IMR-90 (cell line): Measurements from ENCODE around the gene PDZK1. TPM values are rescaled to one million over a fixed set of nuclear protein-coding genes. Genes with fewer than 3 reads are reported as not detected.

ENCODE experiments used
- ATAC-seq: fragments of 200-7000 bp; cut with Tn5 transposase; 2 replicates; pipeline ENCODE4 v1.9.1; 2020; ENCODE audit warnings: low read depth, mild to moderate bottlenecking, moderate library complexity
- BruUV-seq: library from RNA; stranded (reverse); fragments of 400-500 nt; replicated peaks from 2 replicates; lab custom pipeline; 2021; lab: Mats Ljungman, UMichigan
- CTCF ChIA-PET: fragments of 300-600 bp; formaldehyde crosslinking; extraction: SDS; loops from one replicate; lab custom pipeline; 2021; ENCODE audit warnings: antibody characterized with exemption; lab: Yijun Ruan, JAX
- POLR2A ChIA-PET: fragments of 300-600 bp; sonication (Branson Sonifier 250); formaldehyde crosslinking; loops from one replicate; lab custom pipeline; 2022; ENCODE audit warnings: antibody characterized with exemption; ENCODE audit not compliant: unreplicated experiment; lab: Charles Lee
- DNase-seq: peaks from one replicate; pipeline ENCODE4 v3.0.0; 2013
- H2AFZ ChIP-seq: replicated peaks from 2 replicates; pipeline ENCODE3; 2013; ENCODE audit warnings: low read length, mild to moderate bottlenecking; ENCODE audit not compliant: poor library complexity
- H2AK5ac ChIP-seq: 2 replicates; pipeline ENCODE4 v1.6.1; 2013; ENCODE audit warnings: low read depth, low read length, inconsistent platforms
- H2AK9ac ChIP-seq: replicated peaks from 2 replicates; pipeline ENCODE3; 2013; ENCODE audit warnings: mild to moderate bottlenecking, low read depth, low read length, moderate library complexity; ENCODE audit not compliant: poor library complexity
- H2BK120ac ChIP-seq: 2 replicates; pipeline ENCODE4 v1.6.1; 2013; ENCODE audit warnings: low read depth, low read length, inconsistent platforms
- H2BK15ac ChIP-seq: 3 replicates; pipeline ENCODE4 v1.6.1; 2013; ENCODE audit warnings: low read depth, low read length, inconsistent platforms
- H2BK20ac ChIP-seq: 2 replicates; pipeline ENCODE4 v1.6.1; 2013; ENCODE audit warnings: low read depth, mild to moderate bottlenecking, inconsistent platforms, low read length, moderate library complexity
- H2BK5ac ChIP-seq: 2 replicates; pipeline ENCODE4 v1.6.1; 2013; ENCODE audit warnings: mild to moderate bottlenecking, low read depth, low read length, inconsistent platforms; ENCODE audit not compliant: poor library complexity, severe bottlenecking
- H3K14ac ChIP-seq: replicated peaks from 2 replicates; pipeline ENCODE4 v1.6.1; 2013; ENCODE audit warnings: low read depth, low read length, inconsistent platforms
- H3K18ac ChIP-seq: 2 replicates; pipeline ENCODE4 v1.6.1; 2013; ENCODE audit warnings: low read depth, low read length, control low read depth
- H3K23ac ChIP-seq: 2 replicates; pipeline ENCODE4 v1.6.1; 2013; ENCODE audit warnings: low read depth, low read length, inconsistent platforms
- H3K27ac ChIP-seq: 2 replicates; pipeline ENCODE4 v1.5.1; 2013; ENCODE audit warnings: mild to moderate bottlenecking, control low read depth, low read length; ENCODE audit not compliant: insufficient read depth
- H3K27me3 ChIP-seq: 2 replicates; pipeline ENCODE4 v1.6.1; 2013; ENCODE audit warnings: low read length; ENCODE audit not compliant: control insufficient read depth, insufficient read depth
- H3K36me3 ChIP-seq: 2 replicates; pipeline ENCODE4 v1.6.1; 2013; ENCODE audit warnings: low read length, mixed read lengths; ENCODE audit not compliant: control insufficient read depth, insufficient read depth
- H3K4ac ChIP-seq: 2 replicates; pipeline ENCODE4 v1.6.1; 2013; ENCODE audit warnings: low read depth, low read length, inconsistent platforms
- H3K4me1 ChIP-seq: 2 replicates; pipeline ENCODE4 v1.6.1; 2013; ENCODE audit warnings: low read length, mixed read lengths; ENCODE audit not compliant: control insufficient read depth, insufficient read depth
- H3K4me2 ChIP-seq: 2 replicates; pipeline ENCODE4 v1.6.1; 2013; ENCODE audit warnings: low read depth, mild to moderate bottlenecking, control low read depth, low read length, moderate library complexity
- H3K4me3 ChIP-seq: 2 replicates; pipeline ENCODE4 v1.5.1; 2013; ENCODE audit warnings: low read depth, mild to moderate bottlenecking, control low read depth, low read length, moderate library complexity; ENCODE audit not compliant: insufficient read depth
- H3K56ac ChIP-seq: 2 replicates; pipeline ENCODE4 v1.6.1; 2013; ENCODE audit warnings: low read length, inconsistent platforms; ENCODE audit not compliant: insufficient read depth; ENCODE audit errors: extremely low read depth
- H3K79me1 ChIP-seq, 2 experiments: 2 replicates each; pipeline ENCODE4 v1.6.1; 2013; ENCODE audit warnings: low read length in 2 of 2, inconsistent platforms in 1 of 2, low read depth in 1 of 2
- H3K9ac ChIP-seq: 2 replicates; pipeline ENCODE4 v1.6.1; 2013; ENCODE audit warnings: low read depth, low read length, control low read depth
- H3K9me1 ChIP-seq: 2 replicates; pipeline ENCODE4 v1.6.1; 2013; ENCODE audit warnings: low read length, inconsistent platforms; ENCODE audit not compliant: insufficient read depth
- H3K9me3 ChIP-seq: 2 replicates; pipeline ENCODE4 v1.6.1; 2013; ENCODE audit warnings: low read length; ENCODE audit not compliant: control insufficient read depth, insufficient read depth
- H4K20me1 ChIP-seq: 2 replicates; pipeline ENCODE4 v1.6.1; 2013; ENCODE audit warnings: low read length, inconsistent platforms; ENCODE audit not compliant: insufficient read depth
- H4K5ac ChIP-seq: 2 replicates; pipeline ENCODE4 v1.6.1; 2013; ENCODE audit warnings: mild to moderate bottlenecking, low read depth, low read length, control low read depth
- H4K8ac ChIP-seq, 2 experiments: 2 replicates each; pipeline ENCODE4 v1.6.1; 2013; ENCODE audit warnings: low read depth in 2 of 2, low read length in 2 of 2, control low read depth in 1 of 2, inconsistent platforms in 1 of 2
- H4K91ac ChIP-seq: 2 replicates; pipeline ENCODE4 v1.6.1; 2013; ENCODE audit warnings: low read depth, low read length, inconsistent platforms; ENCODE audit not compliant: insufficient read depth
- CEBPB ChIP-seq: IDR thresholded peaks from 2 replicates; pipeline ENCODE4 v1.6.1; 2012; ENCODE audit warnings: low read depth, low read length, improper control_type of control experiment
- CHD1 ChIP-seq: IDR thresholded peaks from 2 replicates; pipeline ENCODE4 v1.6.1; 2012; ENCODE audit warnings: low read depth, low read length, improper control_type of control experiment
- ELK1 ChIP-seq: fragments of 150-350 bp; IDR thresholded peaks from 2 replicates; pipeline ENCODE4 v1.6.1; 2016; ENCODE audit warnings: low read depth, mild to moderate bottlenecking, low read length, moderate library complexity, borderline replicate concordance
- FOS ChIP-seq: fragments of 150-350 bp; IDR thresholded peaks from 2 replicates; pipeline ENCODE4 v1.6.1; 2016; ENCODE audit warnings: low read depth, low read length
- MAFK ChIP-seq: IDR thresholded peaks from 2 replicates; pipeline ENCODE4 v1.6.1; 2012; ENCODE audit warnings: low read depth, low read length, improper control_type of control experiment
- MXI1 ChIP-seq: IDR thresholded peaks from 2 replicates; pipeline ENCODE4 v1.6.1; 2012; ENCODE audit warnings: low read depth, mild to moderate bottlenecking, low read length, moderate library complexity, borderline replicate concordance
- POLR2A ChIP-seq: IDR thresholded peaks from 2 replicates; pipeline ENCODE4 v1.6.1; 2012; ENCODE audit warnings: mild to moderate bottlenecking, low read depth, low read length
- RAD21 ChIP-seq: IDR thresholded peaks from 2 replicates; pipeline ENCODE4 v1.6.1; 2012; ENCODE audit warnings: low read length, improper control_type of control experiment
- SMC3 ChIP-seq: fragments of 150-350 bp; IDR thresholded peaks from 2 replicates; pipeline ENCODE4 v1.6.1; 2016; ENCODE audit warnings: low read depth, mild to moderate bottlenecking, antibody characterized with exemption, low read length, moderate library complexity
- WGBS, 2 experiments: methylation state at CpG; one replicate each; pipeline versions ENCODE4 v1.1.5 to v1.1.7; 2013; ENCODE audit warnings: missing lambda C conversion rate in 2 of 2; ENCODE audit not compliant: insufficient read length in 1 of 2; ENCODE audit errors: extremely low coverage in 2 of 2; 5-methylcytosine and 5-hydroxymethylcytosine counted together
- dilution Hi-C: fragments of 300-500 bp; cut with HindIII; formaldehyde crosslinking; loops from one replicate; pipeline ENCODE4 v1.14.3; 2018; ENCODE audit warnings: low sequenced_read_pairs; ENCODE audit not compliant: unreplicated experiment
- in situ Hi-C: fragments of 300-500 bp; cut with MboI; formaldehyde crosslinking; loops from 3 replicates; pipeline ENCODE4 v1.14.3; 2019; ENCODE audit warnings: low sequenced_read_pairs, inconsistent platforms, mixed read lengths
- intact Hi-C: fragments of 100-400 bp; cut with micrococcal nuclease; formaldehyde crosslinking; loops from 2 replicates; pipeline ENCODE4 v1.10.0; 2022
- polyA plus RNA-seq, 3 experiments: library from polyadenylated mRNA; depleted of rRNA; stranded (reverse); fragments of >200 nt; gene quantifications; 2 replicates each; pipeline ENCODE4 v1.2.3, GENCODE V29; 2012; ENCODE audit warnings: low replicate concordance in 1 of 3
- total RNA-seq: library from RNA; depleted of rRNA; stranded (reverse); fragments of >200 nt; gene quantifications from 2 replicates; pipeline ENCODE4 v1.2.3, GENCODE V29; 2012

PDZK1 gene
- total and polyA plus RNA-seq, 2 of the 4 experiments (the other 2 are of a cell fraction): 1.4 to 2.1 TPM

- DNase-seq (no peak), ATAC-seq (no peak)
- no peak overlapping the region for H2AFZ ChIP-seq
- no peak overlapping the region for H3K23ac ChIP-seq
- H2AK5ac ChIP-seq: no peak overlapping the region
- H3K9ac ChIP-seq: no peak overlapping the region
- no peak overlapping the region for H2BK120ac ChIP-seq
- TF ChIP-seq SMC3: no peak
- no peak for TF ChIP-seq RAD21
- TF ChIP-seq MXI1: no peak
- TF ChIP-seq POLR2A: no peak
- peak; percentile 50; the same call in 1 of the 2 replicates for TF ChIP-seq CEBPB
- no peak for TF ChIP-seq CHD1
- no peak for TF ChIP-seq MAFK
- no peak for TF ChIP-seq ELK1
- no peak for TF ChIP-seq FOS
- H3K9me1 ChIP-seq: peaks cover 15% of the 10 kb centered on the region
- BruUV-seq: no TSS peak
- H3K56ac ChIP-seq: no peak overlapping the region
- no peaks in the 10 kb centered on the region for H3K9me3 ChIP-seq
- no peaks in the 10 kb centered on the region for H3K27me3 ChIP-seq
- H3K18ac ChIP-seq: no peak overlapping the region
- no peak overlapping the region for H3K4ac ChIP-seq
- H3K27ac ChIP-seq: no peak overlapping the region
- no peak overlapping the region for H3K4me2 ChIP-seq
- H4K8ac ChIP-seq: no peak overlapping the region
- H3K4me1 ChIP-seq: peaks cover 17% of the 10 kb centered on the region
- ChIA-PET POLR2A (no interaction called here), CTCF (no interaction called here)
- no peak overlapping the region for H4K5ac ChIP-seq
- intact Hi-C loops: no loop called here
- no peak overlapping the region for H2AK9ac ChIP-seq
- H3K36me3 ChIP-seq: no peaks in the 10 kb centered on the region
- H4K91ac ChIP-seq: no peak overlapping the region
- WGBS, 2 experiments: 80% methylated on average over 2 of the region's 7 CpGs; no CpG with 5 or more reads in 1 of the 2 experiments
- H4K20me1 ChIP-seq: no peaks in the 10 kb centered on the region
- no peak overlapping the region for H3K4me3 ChIP-seq
- H3K14ac ChIP-seq: no peak overlapping the region
- dilution Hi-C loops: no loop called here
- H2BK20ac ChIP-seq: no peak overlapping the region
- no peak overlapping the region for H2BK15ac ChIP-seq
- H3K79me1 ChIP-seq: no peaks in the 10 kb centered on the region
- in situ Hi-C loops: no loop called here
- H2BK5ac ChIP-seq: no peak overlapping the region
Observed at GRCh38 chr1:145705622-145706021, 1.5 kb downstream of the PDZK1 start.
